ENCODE measurements around the gene PPP2R5D. TPM values are rescaled to one million over a fixed set of nuclear protein-coding genes. Genes with fewer than 3 reads are reported as not detected.

The PPP2R5D gene
- total and polyA plus RNA-seq, 9 of the 15 experiments (the other 6 are each of a cell fraction or from before 2014, with no cell fraction given) = 1.3 to 96.1 (median 38.4) TPM

- peak; percentile 3; the same call in 1 of the 2 replicates for TF ChIP-seq TAL1 (IDR thresholded peaks at IDR 0.05)
- peak; percentile 95 for TF ChIP-seq HDGF (IDR thresholded peaks at IDR 0.05)
- TF ChIP-seq, protein P1, sequence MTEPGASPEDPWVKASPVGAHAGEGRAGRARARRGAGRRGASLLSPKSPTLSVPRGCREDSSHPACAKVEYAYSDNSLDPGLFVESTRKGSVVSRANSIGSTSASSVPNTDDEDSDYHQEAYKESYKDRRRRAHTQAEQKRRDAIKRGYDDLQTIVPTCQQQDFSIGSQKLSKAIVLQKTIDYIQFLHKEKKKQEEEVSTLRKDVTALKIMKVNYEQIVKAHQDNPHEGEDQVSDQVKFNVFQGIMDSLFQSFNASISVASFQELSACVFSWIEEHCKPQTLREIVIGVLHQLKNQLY (CRISPR knock-in tag; conservative IDR thresholded peaks at IDR 0.05) = no peak; a peak in 1 of 4 replicates
- TF ChIP-seq TOE1 (IDR thresholded peaks at IDR 0.05; ENCODE audit: borderline replicate concordance) = 0 out of 2 replicates have a peak, but pooled peaks have one; percentile 2
- no peak for TF ChIP-seq TOE1 (CRISPR knock-in tag; IDR thresholded peaks at IDR 0.05; ENCODE audit: borderline replicate concordance, low read depth)
- TF ChIP-seq DPF2 (IDR thresholded peaks at IDR 0.05) = peak; percentile 42; the same call in 1 of the 2 replicates
- TF ChIP-seq NEUROD1 (IDR thresholded peaks at IDR 0.05; ENCODE audit: borderline replicate concordance, low read depth, low read length, partially characterized antibody) = peak; percentile 26
- TF ChIP-seq SMAD1 (IDR thresholded peaks at IDR 0.05; ENCODE audit: low read depth, low read length, partially characterized antibody) = peak; percentile 23
- TF ChIP-seq ELF4 (CRISPR knock-in tag; IDR thresholded peaks at IDR 0.05) = no peak
- TF ChIP-seq ZFP1 (CRISPR knock-in tag; IDR thresholded peaks at IDR 0.05) = no peak
- TF ChIP-seq, protein P2, sequence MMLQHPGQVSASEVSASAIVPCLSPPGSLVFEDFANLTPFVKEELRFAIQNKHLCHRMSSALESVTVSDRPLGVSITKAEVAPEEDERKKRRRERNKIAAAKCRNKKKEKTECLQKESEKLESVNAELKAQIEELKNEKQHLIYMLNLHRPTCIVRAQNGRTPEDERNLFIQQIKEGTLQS (IDR thresholded peaks at IDR 0.05) = no peak
- TF ChIP-seq, protein P2 (CRISPR knock-in tag; conservative IDR thresholded peaks at IDR 0.05) = 0 out of 2 replicates have a peak, but pooled peaks have one; percentile 60
- 0 out of 4 replicates have a peak, but pooled peaks have one; percentile 35 to 36 for TF ChIP-seq ARNT (IDR thresholded peaks at IDR 0.05)
- peak; percentile 21 for TF ChIP-seq HNRNPLL (IDR thresholded peaks at IDR 0.05; ENCODE audit: low read depth, low read length, poor library complexity, severe bottlenecking)
- TF ChIP-seq MTA1 (IDR thresholded peaks at IDR 0.05; ENCODE audit: borderline replicate concordance) = 0 out of 2 replicates have a peak, but pooled peaks have one; percentile 34
- TF ChIP-seq MIER1 (IDR thresholded peaks at IDR 0.05; ENCODE audit: low read depth) = 0 out of 2 replicates have a peak, but pooled peaks have one; percentile 45
- peak; percentile 66 for TF ChIP-seq GATA2 (CRISPR knock-in tag; IDR thresholded peaks at IDR 0.05)
- 0 out of 2 replicates have a peak, but pooled peaks have one; percentile 44 for TF ChIP-seq THRAP3 (IDR thresholded peaks at IDR 0.05; ENCODE audit: borderline replicate concordance)
- 0 out of 2 replicates have a peak, but pooled peaks have one; percentile 20 for TF ChIP-seq SMARCE1 (IDR thresholded peaks at IDR 0.05)
- TF ChIP-seq SETDB1 (IDR thresholded peaks at IDR 0.05; ENCODE audit: low read length) = no peak
These were observed 68.6 kb downstream of the PPP2R5D start (continued) for GRCh38 chr6:43052842-43053544.

All from K562 (cell line).